ENCODE measurements around the gene TUBGCP2. TPM values are rescaled to one million over a fixed set of nuclear protein-coding genes. Genes with fewer than 3 reads are reported as not detected.
A peak's percentile ranks its signal among the peaks of the same experiment; 100 is the strongest.

The TUBGCP2 gene
- total and polyA plus RNA-seq, 9 of the 15 experiments (the other 6 are each of a cell fraction or from before 2014, with no cell fraction given), result 4.3 to 56.6 (median 28.4) TPM

- TF ChIP-seq ETV5 (CRISPR knock-in tag; IDR thresholded peaks at IDR 0.05; ENCODE audit: low read depth), result no peak; the same call in 1 of the 2 replicates
- TF ChIP-seq ZNF165 (CRISPR knock-in tag; IDR thresholded peaks at IDR 0.05; ENCODE audit: borderline replicate concordance), result no peak
- TF ChIP-seq NEUROD1 (IDR thresholded peaks at IDR 0.05; ENCODE audit: borderline replicate concordance, low read depth, low read length, partially characterized antibody), result peak; percentile 37
- TF ChIP-seq WHSC1 (IDR thresholded peaks at IDR 0.05; ENCODE audit: low read length), result no peak
- no peak for TF ChIP-seq SAFB (IDR thresholded peaks at IDR 0.05; ENCODE audit: borderline replicate concordance, low read depth, low read length)
- TF ChIP-seq PHF8 (IDR thresholded peaks at IDR 0.05; ENCODE audit: borderline replicate concordance, low read length), result peak; percentile 80; the same call in 1 of the 2 replicates
- TF ChIP-seq TGIF2 (CRISPR knock-in tag; IDR thresholded peaks at IDR 0.05), result peak; percentile 70; the same call in 1 of the 2 replicates
- TF ChIP-seq DDX20 (tag; IDR thresholded peaks at IDR 0.05; ENCODE audit: low read depth), result no peak
- peak; percentile 66; the same call in 1 of the 2 replicates for TF ChIP-seq CREB1 (IDR thresholded peaks at IDR 0.05)
- TF ChIP-seq CREB1 (CRISPR knock-in tag; IDR thresholded peaks at IDR 0.05), result peak; percentile 89
- peak; percentile 33; the same call in 1 of the 2 replicates for TF ChIP-seq SUPT5H (IDR thresholded peaks at IDR 0.05)
- no peak for TF ChIP-seq ZNF707 (CRISPR knock-in tag; conservative IDR thresholded peaks at IDR 0.05)
- TF ChIP-seq GABPB1 (CRISPR knock-in tag; IDR thresholded peaks at IDR 0.05), result peak; percentile 83
- TF ChIP-seq ZNF133 (CRISPR knock-in tag; IDR thresholded peaks at IDR 0.05), result no peak
- TF ChIP-seq FOXP1 (CRISPR knock-in tag; IDR thresholded peaks at IDR 0.05), result peak; percentile 83; the same call in 1 of the 2 replicates
- TF ChIP-seq KLF6 (CRISPR knock-in tag; IDR thresholded peaks at IDR 0.05; ENCODE audit: borderline replicate concordance), result no peak
- TF ChIP-seq STAT5A (IDR thresholded peaks at IDR 0.05; ENCODE audit: borderline replicate concordance, low read length), result no peak
- peak; percentile 76 to 79; a peak in 2 of 4 replicates for TF ChIP-seq NRF1 (conservative IDR thresholded peaks at IDR 0.05 in 1 of 2, IDR thresholded peaks at IDR 0.05 in 1 of 2)
- peak; percentile 56; the same call in 1 of the 2 replicates for TF ChIP-seq FOSL1 (tag; conservative IDR thresholded peaks at IDR 0.05)
- peak; percentile 43; the same call in 1 of the 2 replicates for TF ChIP-seq AFF4 (CRISPR knock-in tag; IDR thresholded peaks at IDR 0.05)
- no peak for TF ChIP-seq MTA2 (IDR thresholded peaks at IDR 0.05; ENCODE audit: low read depth)
- no peak for TF ChIP-seq ZFP30 (CRISPR knock-in tag; IDR thresholded peaks at IDR 0.05; ENCODE audit: borderline replicate concordance)
- TF ChIP-seq ERF (CRISPR knock-in tag; IDR thresholded peaks at IDR 0.05), result 0 out of 2 replicates have a peak, but pooled peaks have one; percentile 20
- TF ChIP-seq ZBTB33 (CRISPR knock-in tag; IDR thresholded peaks at IDR 0.05), result peak; percentile 46; the same call in 1 of the 2 replicates
- no peak for TF ChIP-seq ZNF239 (CRISPR knock-in tag; IDR thresholded peaks at IDR 0.05)
Measured at GRCh38 chr10:133308421-133309099, at the start of gene TUBGCP2, which contains the start of gene ZNF511 (continued).
